ENCODE data around the gene HJURP. TPM values are rescaled to one million over a fixed set of nuclear protein-coding genes. Genes with fewer than 3 reads are reported as not detected.

HJURP gene
- total RNA-seq, 1 experiment from 2014 or later, result 109 TPM

DNA sequence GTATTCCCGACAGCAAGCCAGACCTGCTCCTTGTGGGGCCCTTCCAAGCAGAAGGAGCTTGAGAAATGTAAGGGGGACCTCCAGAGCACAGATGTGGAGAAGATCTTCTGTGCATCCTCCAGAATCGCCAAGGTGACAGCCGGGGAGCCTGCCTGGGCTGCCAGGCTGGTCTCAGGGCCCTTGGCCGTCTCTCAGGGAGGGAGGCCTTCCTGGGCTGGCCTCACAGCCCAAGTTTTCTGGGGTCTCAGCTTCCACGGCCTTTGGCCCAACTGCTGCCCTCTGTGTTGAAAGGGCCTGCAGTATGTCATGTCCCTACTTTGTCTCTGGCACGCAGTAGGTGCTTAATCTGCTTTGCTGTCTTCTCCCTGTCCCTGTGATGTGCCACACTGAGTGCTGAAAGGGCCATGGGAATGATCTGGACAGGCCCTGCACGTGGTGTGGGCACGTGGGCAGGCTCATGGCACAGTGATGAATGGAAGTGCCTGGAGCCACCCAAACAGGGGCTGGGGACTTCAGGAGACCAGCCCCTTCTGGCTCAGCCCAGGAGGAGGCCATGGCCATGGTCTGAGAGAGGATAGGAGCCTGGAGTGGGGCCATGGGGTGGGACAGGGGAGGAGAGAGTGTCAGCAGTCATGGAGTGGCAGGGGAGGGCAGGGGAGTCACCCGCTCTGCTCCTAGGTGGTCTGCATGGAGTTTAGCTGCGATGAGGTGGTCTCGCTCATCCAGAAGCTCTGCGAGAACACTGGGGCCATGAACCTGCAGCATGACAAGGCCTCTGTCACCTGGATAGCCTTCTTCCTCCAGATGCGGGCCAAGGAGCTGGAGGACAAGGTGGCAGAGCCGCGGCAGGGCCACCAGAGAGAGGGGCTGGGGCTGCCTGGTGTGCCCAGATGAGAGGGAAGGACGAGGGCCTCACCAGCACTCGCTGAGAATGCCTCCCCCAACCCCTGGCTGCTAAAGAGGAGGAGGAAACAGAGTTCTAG, 35.4 kb downstream of the HJURP start:
- ChIA-PET POLR2A (ENCODE audit: unreplicated experiment) (interaction anchor here (0.6 kb wide), 1 partner anchor 389 kb away, joined by 7 read pairs; no protein-coding TSS in a partner anchor), CTCF (no interaction called here)
- H3K9me2 ChIP-seq (ENCODE audit: insufficient read depth), result no peaks in the 10 kb centered on the region
- BruUV-seq (replicated peaks), result no TSS peak
- intact Hi-C loops (cut with micrococcal nuclease; ENCODE audit: unreplicated experiment), result no loop called here
- TF ChIP-seq EZH2 (IDR thresholded peaks at IDR 0.05; ENCODE audit: low read depth) (no peak), CTCF (conservative IDR thresholded peaks at IDR 0.05) (no peak)
- H3F3A ChIP-seq (ENCODE audit: insufficient read depth, low read depth), result no peaks in the 10 kb centered on the region
- no peaks in the 10 kb centered on the region for H3K9me3 ChIP-seq (ENCODE audit: insufficient read depth, low read depth)
- no peaks in the 10 kb centered on the region for H3K4me1 ChIP-seq (replicated peaks; ENCODE audit: insufficient read depth)
- no peak overlapping the region for H2AFZ ChIP-seq
- H3K36me3 ChIP-seq (ENCODE audit: low read depth), result no peaks in the 10 kb centered on the region
- H3K27me3 ChIP-seq (ENCODE audit: insufficient read depth, low read depth), result no peaks in the 10 kb centered on the region
- no peak overlapping the region for H3K4me3 ChIP-seq
- no peak overlapping the region for H3K27ac ChIP-seq
- no peaks in the 10 kb centered on the region for H4K20me1 ChIP-seq (ENCODE audit: insufficient read depth)
- no peaks in the 10 kb centered on the region for H3K79me2 ChIP-seq (ENCODE audit: low read depth)
- no peak overlapping the region for H3K4me2 ChIP-seq
- DNase-seq, result no peak

GRCh38 chr2:233817995-233818638, 36.2 kb downstream of the HJURP start:
- intact Hi-C loops (cut with micrococcal nuclease; ENCODE audit: unreplicated experiment), result no loop called here

More at GRCh38 chr2:233817995-233818638, 36.2 kb downstream of the HJURP start:
- H3K4me1 ChIP-seq (replicated peaks; ENCODE audit: insufficient read depth), result no peaks in the 10 kb centered on the region
- H3K9me3 ChIP-seq (ENCODE audit: insufficient read depth, low read depth), result no peaks in the 10 kb centered on the region
- no peaks in the 10 kb centered on the region for H3F3A ChIP-seq (ENCODE audit: insufficient read depth, low read depth)
- POLR2A ChIA-PET (ENCODE audit: unreplicated experiment), result interaction anchor here (0.7 kb wide), 1 partner anchor 118 kb away, joined by 3 read pairs; no protein-coding TSS in a partner anchor
- no peak overlapping the region for H2AFZ ChIP-seq
- H3K4me2 ChIP-seq, result no peak overlapping the region
- no peaks in the 10 kb centered on the region for H3K27me3 ChIP-seq (ENCODE audit: insufficient read depth, low read depth)
- no peak overlapping the region for H3K27ac ChIP-seq
- H3K36me3 ChIP-seq (ENCODE audit: low read depth), result no peaks in the 10 kb centered on the region
- no peak overlapping the region for H3K4me3 ChIP-seq
- CTCF ChIA-PET, result no interaction called here
- DNase-seq, result no peak
- no peaks in the 10 kb centered on the region for H3K79me2 ChIP-seq (ENCODE audit: low read depth)
- no TSS peak for BruUV-seq (replicated peaks)
- no peaks in the 10 kb centered on the region for H3K9me2 ChIP-seq (ENCODE audit: insufficient read depth)
- no peak for TF ChIP-seq EZH2 (IDR thresholded peaks at IDR 0.05; ENCODE audit: low read depth)
- no peak for TF ChIP-seq CTCF (conservative IDR thresholded peaks at IDR 0.05)
- H4K20me1 ChIP-seq (ENCODE audit: insufficient read depth), result no peaks in the 10 kb centered on the region

Data from PC-9 (cell line).